K562 (cell line): ENCODE data around the gene DLGAP1. TPM values are rescaled to one million over a fixed set of nuclear protein-coding genes. Genes with fewer than 3 reads are reported as not detected.

ENCODE experiments used
- ARID4B ChIP-seq: sonication (generic); formaldehyde crosslinking; IDR thresholded peaks from 2 replicates; pipeline ENCODE4 v1.8.0; 2022; ENCODE audit warnings: mild to moderate bottlenecking, missing genetic modification reagents
- CBFB ChIP-seq: sonication (generic); formaldehyde crosslinking; IDR thresholded peaks from 2 replicates; pipeline ENCODE4 v1.4.0; 2020; ENCODE audit warnings: mild to moderate bottlenecking, missing genetic modification reagents
- SETDB1 ChIP-seq: IDR thresholded peaks from one replicate; pipeline ENCODE4 v1.6.1; 2012; ENCODE audit warnings: low read length, control low read depth, inconsistent platforms
- SMC3 ChIP-seq: conservative IDR thresholded peaks from 2 replicates; pipeline ENCODE4 v1.6.1; 2011; ENCODE audit warnings: low read depth, low read length, improper control_type of control experiment; ENCODE audit not compliant: insufficient read depth
- ZNF175 ChIP-seq: fragments of 200-800 bp; sonication (Bioruptor generic); IDR thresholded peaks from 2 replicates; pipeline ENCODE4 v1.6.1; 2016; ENCODE audit warnings: low read depth, mild to moderate bottlenecking, missing genetic modification characterization, missing compliant biosample characterization
- polyA plus RNA-seq, 8 experiments: library from polyadenylated mRNA; depleted of rRNA in 4 of 8; stranded (reverse) in 5 of 8; unstranded in 3 of 8; fragments of >200 nt; fragmentation: Nextera tagmentation in 2 of 8; fragmentation: Illumina TruSeq in 1 of 8; extraction: Ambion mirVana in 2 of 8; extraction: Trizol in 1 of 8; gene quantifications; 2 replicates each; pipeline versions ENCODE4 v1.2.1 to v1.2.3, GENCODE V29; 2011 to 2014; ENCODE audit warnings: inconsistent platforms in 1 of 8, missing spikeins in 1 of 8
- total RNA-seq, 7 experiments: library from RNA; depleted of rRNA in 6 of 7; stranded (reverse); fragments of >200 nt in 6 of 7; fragmentation: Illumina TruSeq in 2 of 7; extraction: Trizol in 2 of 7; gene quantifications; 2 replicates each; pipeline versions ENCODE4 v1.2.1 to v1.2.3, GENCODE V29; 2011 to 2021; ENCODE audit warnings: low replicate concordance in 1 of 7
- TF ChIP-seq, protein P1 (sequence below): fragments of 250-450 bp; sonication (Bioruptor Pico); IDR thresholded peaks from 2 replicates; pipeline ENCODE4 v1.8.0; 2021; ENCODE audit warnings: moderate library complexity, mild to moderate bottlenecking, inconsistent platforms
- TF ChIP-seq, protein P2 (sequence below): conservative IDR thresholded peaks from 2 replicates; pipeline ENCODE4 v1.6.1; 2011; ENCODE audit warnings: low read depth, mild to moderate bottlenecking, low read length; ENCODE audit not compliant: control insufficient read depth

The DLGAP1 gene
- total and polyA plus RNA-seq, 9 of the 15 experiments (the other 6 are each of a cell fraction or from before 2014, with no cell fraction given), result 0.04 to 0.22 (median 0.08) TPM

DNA sequence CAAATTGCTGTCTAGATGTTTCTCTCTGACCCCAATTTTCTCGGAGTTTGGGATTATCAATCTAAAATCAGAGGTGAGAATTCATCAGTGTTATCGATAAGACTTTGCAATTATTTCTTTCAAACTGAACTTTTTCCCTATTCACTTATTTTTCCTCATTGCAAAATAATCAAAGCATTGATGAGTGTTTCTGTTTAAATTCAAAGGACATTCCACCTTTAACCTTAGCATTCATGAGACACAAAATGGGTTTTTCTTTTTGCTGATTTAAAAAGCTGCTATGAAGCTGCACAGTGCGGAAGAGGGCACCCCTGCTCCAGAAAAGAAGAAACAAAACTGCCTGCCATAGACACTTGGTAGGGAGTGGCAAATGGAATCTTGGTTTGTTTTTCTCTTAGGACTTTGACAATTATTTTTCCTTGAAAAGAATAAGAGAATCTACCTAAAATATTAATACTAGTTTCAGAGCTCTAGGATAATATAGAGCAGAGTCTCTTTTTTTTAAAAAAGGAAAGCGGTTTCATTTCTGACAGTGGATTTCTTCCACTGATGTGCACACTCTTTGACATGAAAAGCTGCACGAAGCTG is 801.8 kb downstream of the DLGAP1 start (continued):
- no peak for TF ChIP-seq ARID4B
- no peak for TF ChIP-seq SETDB1
- TF ChIP-seq, protein P1, sequence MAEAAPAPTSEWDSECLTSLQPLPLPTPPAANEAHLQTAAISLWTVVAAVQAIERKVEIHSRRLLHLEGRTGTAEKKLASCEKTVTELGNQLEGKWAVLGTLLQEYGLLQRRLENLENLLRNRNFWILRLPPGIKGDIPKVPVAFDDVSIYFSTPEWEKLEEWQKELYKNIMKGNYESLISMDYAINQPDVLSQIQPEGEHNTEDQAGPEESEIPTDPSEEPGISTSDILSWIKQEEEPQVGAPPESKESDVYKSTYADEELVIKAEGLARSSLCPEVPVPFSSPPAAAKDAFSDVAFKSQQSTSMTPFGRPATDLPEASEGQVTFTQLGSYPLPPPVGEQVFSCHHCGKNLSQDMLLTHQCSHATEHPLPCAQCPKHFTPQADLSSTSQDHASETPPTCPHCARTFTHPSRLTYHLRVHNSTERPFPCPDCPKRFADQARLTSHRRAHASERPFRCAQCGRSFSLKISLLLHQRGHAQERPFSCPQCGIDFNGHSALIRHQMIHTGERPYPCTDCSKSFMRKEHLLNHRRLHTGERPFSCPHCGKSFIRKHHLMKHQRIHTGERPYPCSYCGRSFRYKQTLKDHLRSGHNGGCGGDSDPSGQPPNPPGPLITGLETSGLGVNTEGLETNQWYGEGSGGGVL (CRISPR knock-in tag), result no peak
- TF ChIP-seq ZNF175, result no peak; the same call in 1 of the 2 replicates
- 0 out of 2 replicates have a peak, but pooled peaks have one; percentile 11 for TF ChIP-seq SMC3
- no peak for TF ChIP-seq CBFB
- TF ChIP-seq, protein P2, sequence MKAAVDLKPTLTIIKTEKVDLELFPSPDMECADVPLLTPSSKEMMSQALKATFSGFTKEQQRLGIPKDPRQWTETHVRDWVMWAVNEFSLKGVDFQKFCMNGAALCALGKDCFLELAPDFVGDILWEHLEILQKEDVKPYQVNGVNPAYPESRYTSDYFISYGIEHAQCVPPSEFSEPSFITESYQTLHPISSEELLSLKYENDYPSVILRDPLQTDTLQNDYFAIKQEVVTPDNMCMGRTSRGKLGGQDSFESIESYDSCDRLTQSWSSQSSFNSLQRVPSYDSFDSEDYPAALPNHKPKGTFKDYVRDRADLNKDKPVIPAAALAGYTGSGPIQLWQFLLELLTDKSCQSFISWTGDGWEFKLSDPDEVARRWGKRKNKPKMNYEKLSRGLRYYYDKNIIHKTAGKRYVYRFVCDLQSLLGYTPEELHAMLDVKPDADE, result no peak
